Measurements from ENCODE around the gene TTC13. TPM values are rescaled to one million over a fixed set of nuclear protein-coding genes. Genes with fewer than 3 reads are reported as not detected.

Gene TTC13
- total and polyA plus RNA-seq, 2 of the 4 experiments (the other 2 are of a cell fraction), result 6.1 to 9.1 TPM

GRCh38 chr1:231021540-231022031, 42.9 kb upstream of the TTC13 start:
- dilution Hi-C loops (cut with HindIII; ENCODE audit: low sequenced_read_pairs, unreplicated experiment), result no loop called here
- Histone ChIP-seq H4K5ac (ENCODE audit: low read depth, low read length) (no peak overlapping the region), H3K9me1 (ENCODE audit: insufficient read depth, low read length) (peaks cover 17% of the 10 kb centered on the region), H3K14ac (replicated peaks; ENCODE audit: low read depth, low read length) (no peak overlapping the region; the same call in 1 of the 2 replicates), H2BK20ac (ENCODE audit: low read depth, low read length) (no peak overlapping the region), H2BK15ac (ENCODE audit: low read depth, low read length) (no peak overlapping the region), H2BK120ac (ENCODE audit: low read depth, low read length) (no peak overlapping the region), H3K4me3 (ENCODE audit: insufficient read depth, low read depth, low read length) (no peak overlapping the region), H3K27ac (ENCODE audit: insufficient read depth, low read length) (no peak overlapping the region), H4K20me1 (ENCODE audit: insufficient read depth, low read length) (no peaks in the 10 kb centered on the region; the same call in 1 of the 2 replicates), H3K4ac (ENCODE audit: low read depth, low read length) (no peak overlapping the region), H4K91ac (ENCODE audit: insufficient read depth, low read depth, low read length) (no peak overlapping the region), H2BK5ac (ENCODE audit: low read depth, low read length, poor library complexity, severe bottlenecking) (no peak overlapping the region), H2AFZ (replicated peaks; ENCODE audit: low read length, poor library complexity) (no peak overlapping the region), H3K4me1 (ENCODE audit: control insufficient read depth, insufficient read depth, low read length) (peaks cover 9% of the 10 kb centered on the region), H3K23ac (ENCODE audit: low read depth, low read length) (no peak overlapping the region), H3K9me3 (ENCODE audit: control insufficient read depth, insufficient read depth, low read length) (no peaks in the 10 kb centered on the region), H4K8ac (ENCODE audit: low read depth in 2 of 2, low read length in 2 of 2) (no peak overlapping the region), H3K9ac (ENCODE audit: low read depth, low read length) (no peak overlapping the region), H2AK5ac (ENCODE audit: low read depth, low read length) (no peak overlapping the region), H2AK9ac (replicated peaks; ENCODE audit: low read depth, low read length, poor library complexity) (no peak overlapping the region), H3K27me3 (ENCODE audit: control insufficient read depth, insufficient read depth, low read length) (no peaks in the 10 kb centered on the region), H3K56ac (ENCODE audit: extremely low read depth, insufficient read depth, low read length) (no peak overlapping the region), H3K36me3 (ENCODE audit: control insufficient read depth, insufficient read depth, low read length) (peaks cover 8% of the 10 kb centered on the region), H3K18ac (ENCODE audit: low read depth, low read length) (no peak overlapping the region), H3K79me1 (ENCODE audit: low read depth in 1 of 2, low read length in 2 of 2) (peaks cover 0 to 14% of the 10 kb centered on the region in 2 experiments; a peak in 1 of 4 replicates), H3K4me2 (ENCODE audit: low read depth, low read length) (no peak overlapping the region)
- DNase-seq (peak; percentile 46), ATAC-seq (ENCODE audit: low read depth) (peak; percentile 29; the same call in 1 of the 2 replicates)
- in situ Hi-C loops (cut with MboI; ENCODE audit: low sequenced_read_pairs), result no loop called here
- CTCF ChIA-PET, result no interaction called here
- 97% methylated on average over 5 of the region's 12 CpGs; no CpG with 5 or more reads in 1 of the 2 experiments for WGBS, 2 experiments (ENCODE audit: extremely low coverage in 2 of 2, insufficient read length in 1 of 2)
- POLR2A ChIA-PET (ENCODE audit: unreplicated experiment), result no interaction called here
- no TSS peak for BruUV-seq (replicated peaks)
- TF ChIP-seq SMC3 (IDR thresholded peaks at IDR 0.05; ENCODE audit: low read depth, low read length) (no peak), NFE2L2 (IDR thresholded peaks at IDR 0.05; ENCODE audit: low read depth, low read length) (no peak)
- intact Hi-C loops (cut with micrococcal nuclease), result no loop called here
